ENCODE results near the gene NBPF11.
"Not testable (repeated sequence)": the region's sequence is repeated elsewhere in the genome, so short reads cannot be mapped to it uniquely, and the experiment has no call there.

The NBPF11 gene

GRCh38 chr1:148149050-148149815 is 2.8 kb downstream of the NBPF11 start:
- DNase-seq (ENCODE audit: low read depth in 2 of 2) = not testable (repeated sequence)

GRCh38 chr1:148147052-148147838 is 4.8 kb downstream of the NBPF11 start:
- not testable (repeated sequence) for DNase-seq (ENCODE audit: low read depth in 2 of 2)

- DNase-seq (ENCODE audit: low read depth in 2 of 2) = not testable (repeated sequence)
These were observed 5.7 kb downstream of the NBPF11 start for GRCh38 chr1:148146191-148146997.

- DNase-seq (ENCODE audit: low read depth in 2 of 2) = not testable (repeated sequence)
These were observed 8.9 kb downstream of the NBPF11 start for GRCh38 chr1:148143223-148143622.

- DNase-seq (ENCODE audit: low read depth in 2 of 2) = not testable (repeated sequence)
These were observed 10.1 kb downstream of the NBPF11 start for GRCh38 chr1:148141936-148142335.

- not testable (repeated sequence) for DNase-seq (ENCODE audit: low read depth in 2 of 2)
These were observed 13.5 kb downstream of the NBPF11 start for GRCh38 chr1:148138606-148139005.

GRCh38 chr1:148122341-148122740 is 29.7 kb downstream of the NBPF11 start:
- not testable (repeated sequence) for DNase-seq (ENCODE audit: low read depth in 2 of 2)

GRCh38 chr1:148120395-148120794 is 31.7 kb downstream of the NBPF11 start:
- peak in 1 of 2 experiments; percentile 0 for DNase-seq (ENCODE audit: low read depth in 2 of 2)

GRCh38 chr1:148095732-148096131 is 56.3 kb downstream of the NBPF11 start:
- not testable (repeated sequence) for DNase-seq (ENCODE audit: low read depth in 2 of 2)

- DNase-seq (ENCODE audit: low read depth in 2 of 2) = not testable (repeated sequence)
These were observed 65.9 kb downstream of the NBPF11 start for GRCh38 chr1:148086196-148086595.

GRCh38 chr1:148081205-148081604 is 70.9 kb downstream of the NBPF11 start:
- DNase-seq (ENCODE audit: low read depth in 2 of 2) = not testable (repeated sequence)

- not testable (repeated sequence) for DNase-seq (ENCODE audit: low read depth in 2 of 2)
These were observed 73.2 kb downstream of the NBPF11 start for GRCh38 chr1:148078632-148079519.

GRCh38 chr1:148078090-148078489 is 74.0 kb downstream of the NBPF11 start:
- not testable (repeated sequence) for DNase-seq (ENCODE audit: low read depth in 2 of 2)

- DNase-seq (ENCODE audit: low read depth in 2 of 2) = not testable (repeated sequence)
These were observed 74.6 kb downstream of the NBPF11 start for GRCh38 chr1:148077458-148077857.

GRCh38 chr1:148073392-148073791 is 78.7 kb downstream of the NBPF11 start:
- DNase-seq (ENCODE audit: low read depth in 2 of 2) = not testable (repeated sequence)

GRCh38 chr1:148068606-148069005 is 83.5 kb downstream of the NBPF11 start:
- DNase-seq (ENCODE audit: low read depth in 2 of 2) = not testable (repeated sequence)

- DNase-seq (ENCODE audit: low read depth in 2 of 2) = not testable (repeated sequence)
These were observed 83.9 kb downstream of the NBPF11 start for GRCh38 chr1:148068201-148068600.

- DNase-seq (ENCODE audit: low read depth in 2 of 2) = not testable (repeated sequence)
These were observed 91.8 kb downstream of the NBPF11 start for GRCh38 chr1:148060294-148060701.

GRCh38 chr1:148057384-148057783 is 94.7 kb downstream of the NBPF11 start:
- peak; percentile 21 to 26 for DNase-seq (ENCODE audit: low read depth in 2 of 2)
